DMS153 treated with DMSO at 0.1 percent for 48 hours (cell line): Measurements from ENCODE around the gene ZFP36L1.
"Not testable (repeated sequence)": the region's sequence is repeated elsewhere in the genome, so short reads cannot be mapped to it uniquely, and the experiment has no call there.

ENCODE experiments used
- DNase-seq: peaks from one replicate; lab custom pipeline; 2025; ENCODE audit not compliant: unreplicated experiment; lab: John Stamatoyannopoulos, UW

The ZFP36L1 gene

DNA sequence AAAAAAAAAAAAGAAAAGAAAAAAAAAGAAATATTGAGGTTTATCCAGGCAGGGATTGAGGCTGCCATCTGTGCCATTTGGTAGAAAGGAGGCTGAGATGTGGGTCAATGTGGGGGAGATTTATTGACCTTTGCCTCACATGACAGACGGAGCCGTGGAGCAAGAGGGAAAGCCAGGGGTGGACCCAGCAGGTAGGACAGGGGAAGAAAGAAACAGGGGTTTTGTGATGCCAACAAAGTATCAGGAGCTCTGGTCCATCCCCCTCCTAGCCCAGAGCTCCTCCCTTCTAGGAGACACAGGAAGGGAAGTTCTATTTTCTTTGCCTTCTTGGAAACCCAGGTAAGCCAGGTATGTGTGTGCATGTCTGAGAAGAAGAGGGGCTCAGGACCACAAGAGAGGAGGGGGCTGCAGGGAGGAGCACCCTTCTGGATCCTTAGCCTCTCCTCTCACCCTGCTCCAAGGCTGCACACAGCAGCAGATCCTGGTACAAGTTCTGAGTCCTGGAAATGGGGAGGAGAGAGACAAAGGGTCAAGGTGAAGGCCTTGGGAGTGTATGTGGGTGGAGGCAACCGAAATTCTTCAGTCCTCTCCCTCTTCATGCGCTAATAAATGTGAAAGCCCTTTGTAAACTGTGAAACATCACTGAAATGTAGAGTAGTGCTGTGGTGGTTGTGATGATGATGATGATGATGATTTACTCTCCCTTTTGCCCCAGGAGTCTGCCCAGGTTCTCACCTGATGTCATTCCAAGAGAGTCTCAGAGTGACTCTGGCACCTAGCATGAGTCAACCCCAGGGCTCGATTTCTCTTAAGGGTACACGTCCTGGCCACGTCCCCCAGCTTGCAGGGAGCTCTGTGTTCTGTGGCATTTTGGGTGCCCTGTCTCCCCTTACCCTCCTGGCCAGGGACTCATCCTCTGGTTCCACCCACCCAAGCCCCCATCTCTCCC lies 26.3 kb downstream of the ZFP36L1 start:
- no peak for DNase-seq

DNA sequence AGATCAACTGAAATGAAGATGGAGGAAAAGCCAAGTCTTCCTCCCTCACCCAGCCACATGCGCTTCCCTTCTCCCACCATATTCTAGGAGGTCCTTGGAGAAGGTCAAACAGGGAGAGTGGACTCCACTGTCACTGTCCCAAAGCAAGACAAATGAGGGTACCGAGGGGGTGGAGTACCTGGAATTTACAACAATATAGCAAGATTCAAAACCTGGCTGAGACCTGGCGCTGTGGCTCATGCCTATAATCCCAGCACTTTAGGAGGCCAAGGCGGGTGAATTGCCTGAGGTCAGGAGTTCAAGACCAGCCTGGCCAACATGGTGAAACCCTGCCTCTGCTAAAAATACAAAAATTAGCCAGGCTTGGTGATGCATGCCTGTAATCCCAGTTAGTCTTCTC lies 29.0 kb downstream of the ZFP36L1 start:
- DNase-seq: not testable (repeated sequence)

- DNase-seq: no peak
These were observed 29.7 kb downstream of the ZFP36L1 start for GRCh38 chr14:68762953-68763764.

- DNase-seq: no peak
These were observed 31.5 kb downstream of the ZFP36L1 start for GRCh38 chr14:68761391-68761790.

DNA sequence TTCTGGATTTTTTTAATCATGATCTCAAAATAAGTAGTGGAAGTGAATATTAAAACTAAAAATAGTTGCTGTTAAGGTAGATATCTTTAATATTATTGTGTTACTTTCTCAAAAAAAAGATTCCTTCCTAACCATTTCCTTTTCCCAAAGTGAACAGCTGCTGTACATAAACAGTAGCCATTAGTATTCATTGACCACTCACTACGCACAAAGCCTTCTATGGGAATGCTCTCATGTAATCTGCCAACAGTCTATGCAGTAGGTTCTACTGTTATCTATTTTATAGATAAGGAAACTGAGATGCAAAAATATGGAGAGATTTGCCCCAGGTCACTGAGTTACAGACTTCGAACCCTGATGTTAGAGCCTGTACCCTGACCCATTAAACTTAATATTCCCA lies 32.1 kb downstream of the ZFP36L1 start:
- no peak for DNase-seq

DNA sequence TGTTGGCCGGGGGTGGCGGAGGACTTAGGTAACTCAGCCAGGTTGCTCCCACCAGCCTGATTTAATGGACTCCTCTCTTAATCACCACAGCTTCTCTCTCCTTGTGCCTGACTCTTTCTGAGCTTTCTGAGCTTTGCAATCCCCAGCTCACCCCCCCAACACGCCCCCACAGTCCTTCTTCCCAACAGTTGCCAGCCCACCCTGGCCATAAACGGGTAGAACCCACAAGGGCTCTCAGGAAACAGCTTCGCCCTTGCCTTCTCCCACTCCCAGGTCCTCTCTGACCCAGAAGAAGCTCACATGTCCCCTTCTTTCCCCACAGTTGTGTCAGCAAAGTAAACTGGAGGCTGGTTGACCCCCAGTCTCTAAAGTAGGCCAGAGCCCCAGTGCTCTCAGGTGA lies 32.9 kb downstream of the ZFP36L1 start:
- DNase-seq: no peak

GRCh38 chr14:68759017-68759560 lies 33.8 kb downstream of the ZFP36L1 start:
- no peak for DNase-seq

GRCh38 chr14:68758301-68758700 lies 34.6 kb downstream of the ZFP36L1 start:
- DNase-seq: no peak

DNA sequence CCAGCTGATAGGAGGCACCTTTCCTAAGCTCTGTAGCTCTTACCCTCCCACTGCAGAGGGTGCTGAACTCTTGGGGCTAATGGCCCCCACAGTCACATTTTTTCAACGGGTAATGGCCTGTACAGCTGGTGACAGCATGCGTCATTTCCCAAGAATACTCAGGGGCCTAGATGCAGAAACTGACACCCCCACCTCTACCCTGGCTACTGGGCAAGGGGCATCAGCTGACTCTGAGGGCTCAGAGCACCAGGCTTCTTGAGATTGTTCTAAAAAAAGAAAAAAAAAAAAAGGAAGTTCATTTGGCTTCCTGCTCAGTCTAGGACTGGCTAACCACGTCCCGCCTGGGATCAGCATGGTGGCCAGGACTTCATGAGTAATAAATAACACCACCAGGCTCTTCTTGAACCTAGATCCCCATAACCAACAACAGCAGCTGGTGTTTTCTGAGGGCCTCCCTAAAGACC lies 35.2 kb downstream of the ZFP36L1 start:
- no peak for DNase-seq

GRCh38 chr14:68756734-68757133 lies 36.1 kb downstream of the ZFP36L1 start:
- DNase-seq: no peak

DNA sequence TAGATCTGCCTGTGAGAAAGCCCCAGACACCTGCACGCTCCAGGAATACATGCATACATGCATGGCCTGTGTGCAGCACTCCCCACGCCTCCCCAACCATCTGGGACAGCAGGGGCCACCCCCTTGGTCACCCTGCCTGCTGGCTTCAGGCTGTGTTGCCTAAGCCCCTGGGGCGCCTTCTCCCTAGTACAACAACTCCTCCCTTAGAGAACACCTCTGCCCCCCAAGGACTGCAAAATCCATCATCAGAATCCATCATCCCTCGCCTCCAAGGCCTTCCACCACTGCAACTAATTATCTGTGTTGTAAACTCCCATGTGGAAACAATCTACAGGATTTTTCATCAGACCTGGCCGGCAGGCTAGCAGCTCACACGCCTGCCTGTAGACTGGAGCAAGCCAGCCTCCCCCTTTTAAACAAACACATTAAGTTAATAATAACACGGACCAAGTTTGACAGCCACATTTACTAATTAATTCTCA lies 36.8 kb downstream of the ZFP36L1 start:
- DNase-seq: no peak

- DNase-seq: no peak
These were observed 37.9 kb downstream of the ZFP36L1 start for GRCh38 chr14:68755016-68755353.

DNA sequence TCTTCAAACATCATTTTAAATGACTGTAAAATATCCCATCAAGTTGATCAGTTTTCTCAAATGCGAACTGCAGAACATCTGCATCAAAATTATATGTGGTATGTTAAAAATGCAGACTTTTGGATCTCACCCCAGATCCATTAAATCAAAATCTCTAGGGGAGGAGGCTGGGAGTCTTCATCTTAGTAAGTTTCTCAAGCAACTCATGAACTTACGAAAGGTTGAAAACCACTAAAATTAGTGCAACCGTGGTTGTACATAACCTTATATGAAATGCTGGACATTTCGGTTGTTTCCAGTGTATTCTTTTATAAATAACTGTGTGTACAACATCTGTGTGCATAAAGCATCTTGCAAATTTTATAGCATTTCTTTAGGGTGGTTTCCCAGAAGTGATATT lies 39.2 kb downstream of the ZFP36L1 start:
- no peak for DNase-seq

DNA sequence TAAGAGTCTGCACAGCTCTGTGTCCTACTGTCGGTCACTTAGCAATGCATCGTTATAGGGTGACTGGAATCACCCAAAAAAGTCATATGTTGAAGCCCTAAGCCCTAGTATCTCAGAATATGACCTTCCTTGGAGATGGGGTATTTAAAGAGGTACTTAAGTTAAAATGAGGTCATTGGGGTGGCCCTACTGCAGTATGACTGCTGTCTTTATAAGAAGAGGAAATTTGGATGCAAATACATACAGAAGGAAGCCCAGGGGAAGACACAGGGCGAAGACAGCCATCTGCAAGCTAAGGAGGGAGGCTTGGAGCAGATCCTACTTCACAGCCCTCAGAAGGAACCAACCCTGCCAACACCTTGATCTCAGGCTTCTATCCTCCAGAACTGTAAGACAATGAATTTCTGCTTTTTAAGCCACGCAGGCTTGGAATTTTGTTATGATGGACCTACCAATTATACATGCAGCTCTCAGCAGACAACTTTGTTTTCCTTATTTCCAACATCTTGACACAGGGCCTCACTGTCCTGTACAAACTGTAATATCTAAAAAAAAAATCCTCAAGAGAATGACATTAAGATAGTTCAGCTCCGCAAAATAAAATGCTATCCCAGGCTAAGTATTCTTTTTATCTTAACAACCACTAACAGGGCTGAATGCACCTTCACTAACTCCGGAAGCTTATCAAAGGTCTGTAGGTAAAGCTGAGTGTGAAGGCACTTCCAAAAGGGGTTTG lies 40.4 kb downstream of the ZFP36L1 start:
- DNase-seq: no peak

DNA sequence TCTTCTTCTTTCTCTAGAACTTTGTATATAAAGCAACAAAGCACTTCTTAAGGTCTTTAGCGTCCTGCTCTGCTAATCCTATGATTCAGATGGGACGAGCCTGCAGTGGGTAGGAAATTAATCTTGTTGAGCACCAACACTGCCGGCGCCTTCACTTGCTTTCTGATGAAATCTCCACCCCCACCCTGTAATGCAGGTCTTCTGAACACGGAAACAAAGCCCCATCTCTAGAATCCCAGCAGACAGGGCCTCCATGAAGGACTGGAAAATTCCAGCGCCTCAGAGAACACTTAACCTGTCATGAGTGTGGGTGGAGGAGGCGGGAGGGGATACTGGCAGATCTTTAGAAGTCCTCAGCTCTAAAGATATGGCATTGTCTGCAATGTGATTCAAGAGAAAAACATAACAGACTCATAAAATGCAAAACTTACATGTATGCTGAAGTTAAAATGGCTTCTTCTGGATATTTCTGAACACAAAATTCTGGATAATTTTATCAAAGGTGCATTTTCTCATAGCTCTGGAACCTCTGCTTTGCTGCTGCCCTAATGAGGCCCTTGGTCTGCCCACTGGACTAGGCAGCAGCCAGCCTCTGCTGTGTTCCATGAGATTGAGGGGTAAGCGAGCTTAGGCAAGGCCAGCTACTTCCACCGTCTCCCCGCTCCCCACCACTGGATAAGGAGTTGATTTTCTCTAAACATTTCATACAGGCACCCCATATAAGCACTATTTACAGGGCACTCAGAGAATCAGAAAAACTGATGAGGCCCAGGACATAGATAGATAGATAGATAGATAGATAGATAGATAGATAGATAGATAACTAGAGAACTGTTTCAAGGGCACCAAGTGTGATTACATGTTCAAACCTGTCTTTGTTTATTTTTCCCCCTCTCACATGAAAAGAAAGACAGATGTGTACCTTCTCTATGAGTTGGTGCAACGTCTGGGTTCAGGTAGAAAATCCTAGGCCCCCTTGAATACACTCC lies 43.1 kb downstream of the ZFP36L1 start:
- no peak for DNase-seq

DNA sequence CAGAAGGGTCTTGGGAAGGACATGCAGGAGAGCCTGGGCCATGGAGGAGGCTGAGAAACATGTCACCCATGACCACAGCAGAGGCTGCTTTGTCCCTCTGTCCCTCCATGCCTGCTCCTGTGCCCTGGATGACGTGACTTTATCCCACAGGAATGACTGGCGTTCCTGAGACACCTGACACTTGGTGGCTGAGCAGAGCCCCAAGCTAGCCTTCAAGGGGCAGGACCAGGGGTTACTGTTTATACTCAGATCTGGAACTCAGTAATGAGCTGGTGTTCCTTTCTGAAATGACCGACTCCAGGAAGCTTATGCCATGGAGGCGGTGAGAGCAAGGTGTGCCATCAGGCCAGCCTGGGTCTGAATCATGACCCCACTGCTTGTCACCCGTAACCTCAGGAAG lies 44.2 kb downstream of the ZFP36L1 start:
- no peak for DNase-seq

GRCh38 chr14:68748260-68748659 lies 44.6 kb downstream of the ZFP36L1 start:
- DNase-seq: no peak

DNA sequence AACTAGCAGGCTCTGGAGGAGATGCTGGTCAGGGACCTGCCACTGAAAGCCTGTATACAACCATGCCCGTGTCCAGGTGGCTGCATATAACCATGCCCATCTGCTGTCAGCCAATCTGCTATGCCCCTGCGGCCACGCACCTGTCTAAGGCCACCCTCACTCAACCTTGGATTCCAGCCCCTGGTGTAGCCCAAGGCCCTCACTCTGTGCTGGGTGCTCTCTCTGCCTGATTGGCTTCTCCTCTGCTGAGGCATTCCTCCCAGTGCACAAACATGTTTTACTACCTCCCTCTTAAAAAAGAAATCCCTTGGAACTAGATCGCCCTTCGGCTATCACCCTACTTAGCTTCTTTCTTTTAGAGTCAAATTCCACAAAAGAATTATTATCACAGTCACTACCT lies 45.5 kb downstream of the ZFP36L1 start:
- DNase-seq: no peak

- DNase-seq: no peak
These were observed 48.3 kb downstream of the ZFP36L1 start for GRCh38 chr14:68744613-68745012.
